Measurements from ENCODE around the gene DNAH17. TPM values are rescaled to one million over a fixed set of nuclear protein-coding genes. Genes with fewer than 3 reads are reported as not detected.

Gene DNAH17
- total and polyA plus RNA-seq, 2 of the 8 experiments (the other 6 are each of a cell fraction or from before 2014, with no cell fraction given) = 0.14 to 0.67 TPM

DNA sequence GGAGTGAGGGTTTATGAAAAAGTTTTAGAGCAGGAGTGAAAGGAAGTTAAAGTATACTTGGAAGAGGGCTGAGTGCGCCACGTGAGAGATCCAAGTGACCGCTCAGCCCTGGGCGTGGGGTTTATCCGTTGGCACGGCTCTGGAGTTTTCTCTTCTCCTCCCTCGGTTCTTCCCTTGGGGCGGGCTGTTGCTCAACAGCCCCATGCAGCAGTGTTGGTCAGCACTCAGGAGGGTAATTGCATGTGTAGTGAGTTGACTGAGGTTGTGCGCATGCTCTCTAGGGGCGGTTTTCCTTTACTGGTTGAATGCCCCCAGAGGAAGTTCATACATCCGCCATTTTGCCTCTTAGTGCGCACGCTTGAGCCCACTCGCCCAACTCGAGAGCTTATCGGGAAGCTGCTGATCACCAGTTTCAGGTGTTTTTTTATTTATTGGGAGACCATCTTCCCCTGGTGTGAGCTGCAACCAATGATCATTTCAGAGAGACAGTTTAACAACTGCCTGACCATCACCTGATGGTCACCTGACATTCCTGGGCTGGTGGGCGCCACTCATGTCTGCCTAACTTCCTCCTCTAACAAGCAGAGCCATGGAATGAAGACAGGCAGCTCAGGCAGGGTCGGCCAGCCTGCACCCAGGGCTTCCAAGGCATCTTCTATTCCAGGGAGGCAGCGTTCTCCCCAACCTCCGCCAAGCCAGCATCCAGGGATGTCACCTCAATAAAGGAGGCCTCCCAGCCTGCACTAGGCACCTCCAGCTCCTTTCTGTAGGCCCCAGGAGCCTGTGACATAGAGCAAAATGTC lies 41.3 kb upstream of the DNAH17 start (continued):
- TF ChIP-seq, protein P1, sequence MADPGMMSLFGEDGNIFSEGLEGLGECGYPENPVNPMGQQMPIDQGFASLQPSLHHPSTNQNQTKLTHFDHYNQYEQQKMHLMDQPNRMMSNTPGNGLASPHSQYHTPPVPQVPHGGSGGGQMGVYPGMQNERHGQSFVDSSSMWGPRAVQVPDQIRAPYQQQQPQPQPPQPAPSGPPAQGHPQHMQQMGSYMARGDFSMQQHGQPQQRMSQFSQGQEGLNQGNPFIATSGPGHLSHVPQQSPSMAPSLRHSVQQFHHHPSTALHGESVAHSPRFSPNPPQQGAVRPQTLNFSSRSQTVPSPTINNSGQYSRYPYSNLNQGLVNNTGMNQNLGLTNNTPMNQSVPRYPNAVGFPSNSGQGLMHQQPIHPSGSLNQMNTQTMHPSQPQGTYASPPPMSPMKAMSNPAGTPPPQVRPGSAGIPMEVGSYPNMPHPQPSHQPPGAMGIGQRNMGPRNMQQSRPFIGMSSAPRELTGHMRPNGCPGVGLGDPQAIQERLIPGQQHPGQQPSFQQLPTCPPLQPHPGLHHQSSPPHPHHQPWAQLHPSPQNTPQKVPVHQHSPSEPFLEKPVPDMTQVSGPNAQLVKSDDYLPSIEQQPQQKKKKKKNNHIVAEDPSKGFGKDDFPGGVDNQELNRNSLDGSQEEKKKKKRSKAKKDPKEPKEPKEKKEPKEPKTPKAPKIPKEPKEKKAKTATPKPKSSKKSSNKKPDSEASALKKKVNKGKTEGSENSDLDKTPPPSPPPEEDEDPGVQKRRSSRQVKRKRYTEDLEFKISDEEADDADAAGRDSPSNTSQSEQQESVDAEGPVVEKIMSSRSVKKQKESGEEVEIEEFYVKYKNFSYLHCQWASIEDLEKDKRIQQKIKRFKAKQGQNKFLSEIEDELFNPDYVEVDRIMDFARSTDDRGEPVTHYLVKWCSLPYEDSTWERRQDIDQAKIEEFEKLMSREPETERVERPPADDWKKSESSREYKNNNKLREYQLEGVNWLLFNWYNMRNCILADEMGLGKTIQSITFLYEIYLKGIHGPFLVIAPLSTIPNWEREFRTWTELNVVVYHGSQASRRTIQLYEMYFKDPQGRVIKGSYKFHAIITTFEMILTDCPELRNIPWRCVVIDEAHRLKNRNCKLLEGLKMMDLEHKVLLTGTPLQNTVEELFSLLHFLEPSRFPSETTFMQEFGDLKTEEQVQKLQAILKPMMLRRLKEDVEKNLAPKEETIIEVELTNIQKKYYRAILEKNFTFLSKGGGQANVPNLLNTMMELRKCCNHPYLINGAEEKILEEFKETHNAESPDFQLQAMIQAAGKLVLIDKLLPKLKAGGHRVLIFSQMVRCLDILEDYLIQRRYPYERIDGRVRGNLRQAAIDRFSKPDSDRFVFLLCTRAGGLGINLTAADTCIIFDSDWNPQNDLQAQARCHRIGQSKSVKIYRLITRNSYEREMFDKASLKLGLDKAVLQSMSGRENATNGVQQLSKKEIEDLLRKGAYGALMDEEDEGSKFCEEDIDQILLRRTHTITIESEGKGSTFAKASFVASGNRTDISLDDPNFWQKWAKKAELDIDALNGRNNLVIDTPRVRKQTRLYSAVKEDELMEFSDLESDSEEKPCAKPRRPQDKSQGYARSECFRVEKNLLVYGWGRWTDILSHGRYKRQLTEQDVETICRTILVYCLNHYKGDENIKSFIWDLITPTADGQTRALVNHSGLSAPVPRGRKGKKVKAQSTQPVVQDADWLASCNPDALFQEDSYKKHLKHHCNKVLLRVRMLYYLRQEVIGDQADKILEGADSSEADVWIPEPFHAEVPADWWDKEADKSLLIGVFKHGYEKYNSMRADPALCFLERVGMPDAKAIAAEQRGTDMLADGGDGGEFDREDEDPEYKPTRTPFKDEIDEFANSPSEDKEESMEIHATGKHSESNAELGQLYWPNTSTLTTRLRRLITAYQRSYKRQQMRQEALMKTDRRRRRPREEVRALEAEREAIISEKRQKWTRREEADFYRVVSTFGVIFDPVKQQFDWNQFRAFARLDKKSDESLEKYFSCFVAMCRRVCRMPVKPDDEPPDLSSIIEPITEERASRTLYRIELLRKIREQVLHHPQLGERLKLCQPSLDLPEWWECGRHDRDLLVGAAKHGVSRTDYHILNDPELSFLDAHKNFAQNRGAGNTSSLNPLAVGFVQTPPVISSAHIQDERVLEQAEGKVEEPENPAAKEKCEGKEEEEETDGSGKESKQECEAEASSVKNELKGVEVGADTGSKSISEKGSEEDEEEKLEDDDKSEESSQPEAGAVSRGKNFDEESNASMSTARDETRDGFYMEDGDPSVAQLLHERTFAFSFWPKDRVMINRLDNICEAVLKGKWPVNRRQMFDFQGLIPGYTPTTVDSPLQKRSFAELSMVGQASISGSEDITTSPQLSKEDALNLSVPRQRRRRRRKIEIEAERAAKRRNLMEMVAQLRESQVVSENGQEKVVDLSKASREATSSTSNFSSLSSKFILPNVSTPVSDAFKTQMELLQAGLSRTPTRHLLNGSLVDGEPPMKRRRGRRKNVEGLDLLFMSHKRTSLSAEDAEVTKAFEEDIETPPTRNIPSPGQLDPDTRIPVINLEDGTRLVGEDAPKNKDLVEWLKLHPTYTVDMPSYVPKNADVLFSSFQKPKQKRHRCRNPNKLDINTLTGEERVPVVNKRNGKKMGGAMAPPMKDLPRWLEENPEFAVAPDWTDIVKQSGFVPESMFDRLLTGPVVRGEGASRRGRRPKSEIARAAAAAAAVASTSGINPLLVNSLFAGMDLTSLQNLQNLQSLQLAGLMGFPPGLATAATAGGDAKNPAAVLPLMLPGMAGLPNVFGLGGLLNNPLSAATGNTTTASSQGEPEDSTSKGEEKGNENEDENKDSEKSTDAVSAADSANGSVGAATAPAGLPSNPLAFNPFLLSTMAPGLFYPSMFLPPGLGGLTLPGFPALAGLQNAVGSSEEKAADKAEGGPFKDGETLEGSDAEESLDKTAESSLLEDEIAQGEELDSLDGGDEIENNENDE (IDR thresholded peaks at IDR 0.05; ENCODE audit: insufficient replicate concordance, low read length) = no peak
- TF ChIP-seq CHD1 (IDR thresholded peaks at IDR 0.05; ENCODE audit: low read depth, low read length) (no peak), SIX5 (IDR thresholded peaks at IDR 0.05; ENCODE audit: low read depth, low read length) (no peak), SRF (IDR thresholded peaks at IDR 0.05; ENCODE audit: low read depth, low read length) (no peak), KDM1A (IDR thresholded peaks at IDR 0.05; ENCODE audit: borderline replicate concordance, low read length) (no peak)
